GM12878 (cell line): ENCODE data around the gene WWTR1. TPM values are rescaled to one million over a fixed set of nuclear protein-coding genes. Genes with fewer than 3 reads are reported as not detected.

Experiments used
- CBX5 ChIP-seq: sonication (generic); IDR thresholded peaks from 2 replicates; pipeline ENCODE4 v1.6.1; 2016; ENCODE audit warnings: low read depth, moderate library complexity, mild to moderate bottlenecking, inconsistent platforms
- CREM ChIP-seq: IDR thresholded peaks from 2 replicates; pipeline ENCODE4 v1.6.1; 2014; ENCODE audit warnings: antibody characterized with exemption, low read depth
- FOXK2 ChIP-seq: fragments of 450-650 bp; IDR thresholded peaks from 2 replicates; pipeline ENCODE4 v1.6.1; 2017; ENCODE audit warnings: mild to moderate bottlenecking, moderate library complexity
- MYC ChIP-seq: IDR thresholded peaks from 2 replicates; pipeline ENCODE4 v1.6.1; 2011; ENCODE audit warnings: mild to moderate bottlenecking, low read length, moderate library complexity, inconsistent platforms; ENCODE audit not compliant: insufficient read depth, insufficient replicate concordance, insufficient read length, severe bottlenecking
- PAX8 ChIP-seq: fragments of 450-650 bp; IDR thresholded peaks from 2 replicates; pipeline ENCODE4 v1.6.1; 2017; ENCODE audit warnings: mild to moderate bottlenecking, moderate library complexity
- SUZ12 ChIP-seq: fragments of 200-600 bp; sonication (generic); IDR thresholded peaks from one replicate; pipeline ENCODE4 v1.6.1; 2018; ENCODE audit warnings: antibody characterized with exemption, mild to moderate bottlenecking; ENCODE audit not compliant: unreplicated experiment
- TCF3 ChIP-seq: IDR thresholded peaks from 2 replicates; pipeline ENCODE4 v1.6.1; 2012; ENCODE audit warnings: low read depth, mild to moderate bottlenecking, low read length, borderline replicate concordance; ENCODE audit not compliant: insufficient read depth
- YY1 ChIP-seq: IDR thresholded peaks from 2 replicates; pipeline ENCODE4 v1.6.1; 2011; ENCODE audit warnings: low read depth, mild to moderate bottlenecking, low read length
- polyA plus RNA-seq, 11 experiments: library from polyadenylated mRNA; depleted of rRNA in 4 of 11; unstranded in 6 of 11; stranded (reverse) in 5 of 11; fragments of >200 nt; fragmentation: Nextera tagmentation in 4 of 11; fragmentation: Illumina TruSeq in 1 of 11; extraction: Ambion mirVana in 4 of 11; extraction: Trizol in 1 of 11; gene quantifications; 1 replicate in 1 of 11; 2 replicates in 10 of 11; pipeline versions ENCODE4 v1.2.1 to v1.2.3, GENCODE V29; 2011 to 2016; ENCODE audit warnings: inconsistent platforms in 2 of 11, missing spikeins in 2 of 11, low read depth in 1 of 11
- total RNA-seq, 4 experiments: library from RNA; depleted of rRNA in 3 of 4; stranded (reverse); fragments of >200 nt in 3 of 4; fragmentation: Illumina TruSeq in 1 of 4; extraction: Trizol in 1 of 4; gene quantifications; 2 replicates each; pipeline versions ENCODE4 v1.2.1 to v1.2.3, GENCODE V29; 2013 to 2021
- TF ChIP-seq, protein P1 (sequence below): fragments of 450-650 bp; IDR thresholded peaks from 2 replicates; pipeline ENCODE4 v1.6.1; 2016; ENCODE audit warnings: mild to moderate bottlenecking
- TF ChIP-seq, protein P2 (sequence below): fragments of 450-650 bp; IDR thresholded peaks from 2 replicates; pipeline ENCODE4 v1.6.1; 2016; ENCODE audit warnings: mild to moderate bottlenecking, moderate library complexity, borderline replicate concordance

WWTR1 gene
- total and polyA plus RNA-seq, 10 of the 15 experiments (the other 5 are each of a cell fraction or from before 2014, with no cell fraction given) = 2.5 to 18.5 (median 5.8) TPM

- TF ChIP-seq CBX5 (no peak), PAX8 (0 out of 2 replicates have a peak, but pooled peaks have one; percentile 18), CREM (no peak), FOXK2 (no peak), YY1 (0 out of 2 replicates have a peak, but pooled peaks have one; percentile 26), MYC (no peak), SUZ12 (no peak), TCF3 (no peak)
- TF ChIP-seq, protein P1, sequence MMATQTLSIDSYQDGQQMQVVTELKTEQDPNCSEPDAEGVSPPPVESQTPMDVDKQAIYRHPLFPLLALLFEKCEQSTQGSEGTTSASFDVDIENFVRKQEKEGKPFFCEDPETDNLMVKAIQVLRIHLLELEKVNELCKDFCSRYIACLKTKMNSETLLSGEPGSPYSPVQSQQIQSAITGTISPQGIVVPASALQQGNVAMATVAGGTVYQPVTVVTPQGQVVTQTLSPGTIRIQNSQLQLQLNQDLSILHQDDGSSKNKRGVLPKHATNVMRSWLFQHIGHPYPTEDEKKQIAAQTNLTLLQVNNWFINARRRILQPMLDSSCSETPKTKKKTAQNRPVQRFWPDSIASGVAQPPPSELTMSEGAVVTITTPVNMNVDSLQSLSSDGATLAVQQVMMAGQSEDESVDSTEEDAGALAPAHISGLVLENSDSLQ = peak; percentile 41; the same call in 1 of the 2 replicates
- TF ChIP-seq, protein P2, sequence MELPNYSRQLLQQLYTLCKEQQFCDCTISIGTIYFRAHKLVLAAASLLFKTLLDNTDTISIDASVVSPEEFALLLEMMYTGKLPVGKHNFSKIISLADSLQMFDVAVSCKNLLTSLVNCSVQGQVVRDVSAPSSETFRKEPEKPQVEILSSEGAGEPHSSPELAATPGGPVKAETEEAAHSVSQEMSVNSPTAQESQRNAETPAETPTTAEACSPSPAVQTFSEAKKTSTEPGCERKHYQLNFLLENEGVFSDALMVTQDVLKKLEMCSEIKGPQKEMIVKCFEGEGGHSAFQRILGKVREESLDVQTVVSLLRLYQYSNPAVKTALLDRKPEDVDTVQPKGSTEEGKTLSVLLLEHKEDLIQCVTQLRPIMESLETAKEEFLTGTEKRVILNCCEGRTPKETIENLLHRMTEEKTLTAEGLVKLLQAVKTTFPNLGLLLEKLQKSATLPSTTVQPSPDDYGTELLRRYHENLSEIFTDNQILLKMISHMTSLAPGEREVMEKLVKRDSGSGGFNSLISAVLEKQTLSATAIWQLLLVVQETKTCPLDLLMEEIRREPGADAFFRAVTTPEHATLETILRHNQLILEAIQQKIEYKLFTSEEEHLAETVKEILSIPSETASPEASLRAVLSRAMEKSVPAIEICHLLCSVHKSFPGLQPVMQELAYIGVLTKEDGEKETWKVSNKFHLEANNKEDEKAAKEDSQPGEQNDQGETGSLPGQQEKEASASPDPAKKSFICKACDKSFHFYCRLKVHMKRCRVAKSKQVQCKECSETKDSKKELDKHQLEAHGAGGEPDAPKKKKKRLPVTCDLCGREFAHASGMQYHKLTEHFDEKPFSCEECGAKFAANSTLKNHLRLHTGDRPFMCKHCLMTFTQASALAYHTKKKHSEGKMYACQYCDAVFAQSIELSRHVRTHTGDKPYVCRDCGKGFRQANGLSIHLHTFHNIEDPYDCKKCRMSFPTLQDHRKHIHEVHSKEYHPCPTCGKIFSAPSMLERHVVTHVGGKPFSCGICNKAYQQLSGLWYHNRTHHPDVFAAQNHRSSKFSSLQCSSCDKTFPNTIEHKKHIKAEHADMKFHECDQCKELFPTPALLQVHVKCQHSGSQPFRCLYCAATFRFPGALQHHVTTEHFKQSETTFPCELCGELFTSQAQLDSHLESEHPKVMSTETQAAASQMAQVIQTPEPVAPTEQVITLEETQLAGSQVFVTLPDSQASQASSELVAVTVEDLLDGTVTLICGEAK = no peak
- TF ChIP-seq, all 136 proteins: peak for 7
Measured at GRCh38 chr3:149532489-149533180, 125.2 kb downstream of the WWTR1 start (continued).
